ENCODE data around the gene RFX4.
"Not testable (repeated sequence)": the region's sequence is repeated elsewhere in the genome, so short reads cannot be mapped to it uniquely, and the experiment has no call there.

The RFX4 gene

DNA sequence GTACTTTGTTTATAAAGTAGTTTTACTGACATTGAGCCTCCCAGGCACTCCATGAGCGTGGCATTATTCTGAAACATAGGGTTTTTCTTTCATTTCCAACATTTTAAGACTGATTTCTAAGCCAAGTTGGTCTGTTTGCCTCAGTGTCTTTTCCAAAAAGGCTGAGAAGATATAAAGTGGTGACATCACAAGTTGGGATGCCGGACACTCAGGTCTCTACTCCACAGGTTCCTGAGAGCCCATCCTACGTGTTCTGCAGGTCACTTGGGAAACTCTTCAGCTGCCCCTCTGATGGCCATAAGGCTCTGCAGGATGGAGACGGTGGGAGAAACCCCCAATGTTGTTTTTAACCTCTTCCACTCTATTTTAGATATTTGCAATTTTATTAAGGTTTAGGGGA lies 6.0 kb downstream of the RFX4 start:
- in situ Hi-C loops (cut with HindIII; ENCODE audit: low sequenced_read_pairs): no loop called here

DNA sequence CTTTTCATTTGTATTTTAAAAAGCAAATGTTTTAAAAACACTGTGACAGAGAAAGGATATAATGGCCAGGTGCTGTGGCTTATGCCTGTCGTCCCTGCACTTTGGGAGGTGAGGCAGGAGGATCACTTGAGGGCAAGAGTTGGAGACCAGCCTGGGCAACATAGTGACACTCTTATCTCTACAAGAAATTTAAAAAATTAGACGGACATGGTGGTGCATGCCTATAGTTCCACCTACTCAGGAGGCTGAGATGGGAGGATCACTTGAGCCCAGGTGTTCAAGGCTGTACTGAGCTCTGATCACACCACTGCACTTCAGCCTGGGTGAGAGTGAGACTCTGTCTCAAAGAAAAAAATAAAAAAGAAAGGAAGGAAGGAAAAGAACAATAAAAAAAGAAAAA lies 7.8 kb downstream of the RFX4 start:
- in situ Hi-C loops (cut with HindIII; ENCODE audit: low sequenced_read_pairs): no loop called here

DNA sequence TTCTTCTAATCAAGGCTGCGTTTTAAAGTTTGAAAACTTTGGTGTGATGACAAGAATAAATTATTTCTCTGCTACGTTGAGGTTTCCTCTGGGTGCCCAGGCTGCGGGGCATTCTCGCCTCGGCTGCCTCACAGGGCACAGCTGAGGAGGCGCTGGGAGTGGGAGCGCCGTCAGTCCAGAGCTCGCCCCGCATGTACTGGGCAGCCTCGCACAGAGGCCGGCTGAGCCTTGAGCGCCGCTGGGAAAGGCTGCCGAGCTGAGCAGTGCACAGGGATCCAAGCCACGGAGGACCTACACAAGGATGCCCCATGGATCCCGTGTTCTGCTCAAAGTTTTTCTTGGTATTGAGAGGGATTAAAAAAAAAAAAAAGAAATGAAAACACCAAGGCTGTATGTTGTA lies 11.6 kb downstream of the RFX4 start:
- in situ Hi-C loops (cut with HindIII; ENCODE audit: low sequenced_read_pairs): no loop called here

DNA sequence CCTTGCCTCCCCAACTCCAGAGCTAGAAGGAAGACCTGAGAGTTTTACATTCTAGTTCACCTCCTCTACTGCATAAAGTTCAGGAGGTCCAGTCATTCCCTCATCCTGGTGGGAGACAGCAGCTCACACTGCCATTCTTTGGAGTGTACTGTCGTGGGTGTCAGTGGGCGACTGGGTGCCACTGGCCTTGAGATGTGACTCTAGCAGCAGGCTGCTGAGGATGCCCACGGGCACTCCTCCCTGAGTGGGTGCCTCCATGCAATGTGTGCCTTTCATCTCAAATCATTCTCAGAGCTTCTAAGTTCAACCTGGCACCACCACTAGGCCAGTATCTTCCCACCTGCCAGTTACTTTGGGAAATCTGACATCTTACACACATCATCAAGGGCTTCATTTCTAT lies 12.5 kb downstream of the RFX4 start:
- in situ Hi-C loops (cut with HindIII; ENCODE audit: low sequenced_read_pairs): no loop called here

DNA sequence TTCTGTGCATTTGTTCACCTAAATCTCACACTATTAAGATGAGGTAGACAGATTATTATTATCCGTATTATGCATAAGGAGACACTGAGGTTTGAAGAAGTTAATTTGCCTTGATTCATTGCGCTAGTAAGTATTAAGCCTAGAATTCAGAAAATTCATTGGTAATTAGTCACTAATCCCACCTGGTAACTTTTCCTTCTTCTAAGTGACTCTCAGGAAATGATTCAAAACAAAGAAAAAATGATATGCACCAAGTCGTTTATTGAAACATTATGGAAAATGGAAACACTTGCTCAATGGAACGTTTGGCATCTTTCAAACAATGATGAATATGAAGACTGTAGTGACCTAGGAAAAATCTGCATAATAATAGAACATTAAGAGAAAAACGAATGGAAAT lies 15.2 kb downstream of the RFX4 start:
- in situ Hi-C loops (cut with HindIII; ENCODE audit: low sequenced_read_pairs): no loop called here

DNA sequence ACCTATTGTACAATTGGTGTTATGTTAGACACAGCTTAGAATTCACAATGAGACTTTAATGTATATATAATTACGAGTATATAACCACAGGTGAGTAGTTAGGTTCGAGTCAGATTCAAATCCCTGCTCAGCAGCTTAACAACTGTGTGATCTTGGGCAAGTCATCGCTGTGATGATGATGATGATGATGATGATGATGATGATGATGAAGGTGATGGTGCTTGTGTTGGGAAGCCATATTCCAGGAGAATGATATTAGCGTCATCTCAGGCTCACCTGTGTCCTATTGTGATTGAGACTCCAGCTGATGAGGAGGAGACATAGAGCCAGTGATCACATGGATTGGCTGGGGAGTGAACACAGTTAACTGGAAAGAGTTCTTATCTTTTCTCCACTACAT lies 16.5 kb downstream of the RFX4 start:
- in situ Hi-C loops (cut with HindIII; ENCODE audit: low sequenced_read_pairs): no loop called here

DNA sequence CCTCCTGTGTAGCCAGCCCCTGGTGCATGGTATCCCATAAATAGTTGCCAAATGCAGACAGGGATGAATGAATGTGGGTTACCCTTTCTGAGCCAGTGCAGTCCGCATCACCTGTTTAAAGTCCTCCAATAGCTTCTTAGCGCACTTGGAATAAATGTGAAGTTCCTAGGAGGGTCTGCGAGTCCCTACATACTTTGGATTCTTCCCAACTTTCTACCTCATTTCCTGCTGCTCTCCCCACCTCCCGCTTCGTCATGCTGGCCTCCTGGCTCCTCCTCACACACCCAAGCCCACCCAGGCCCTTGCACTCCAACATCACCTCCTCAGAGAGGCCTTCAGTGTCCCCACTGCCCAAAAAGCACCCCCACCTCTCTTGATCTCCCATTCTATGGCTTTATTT lies 17.7 kb downstream of the RFX4 start:
- in situ Hi-C loops (cut with HindIII; ENCODE audit: low sequenced_read_pairs): no loop called here

DNA sequence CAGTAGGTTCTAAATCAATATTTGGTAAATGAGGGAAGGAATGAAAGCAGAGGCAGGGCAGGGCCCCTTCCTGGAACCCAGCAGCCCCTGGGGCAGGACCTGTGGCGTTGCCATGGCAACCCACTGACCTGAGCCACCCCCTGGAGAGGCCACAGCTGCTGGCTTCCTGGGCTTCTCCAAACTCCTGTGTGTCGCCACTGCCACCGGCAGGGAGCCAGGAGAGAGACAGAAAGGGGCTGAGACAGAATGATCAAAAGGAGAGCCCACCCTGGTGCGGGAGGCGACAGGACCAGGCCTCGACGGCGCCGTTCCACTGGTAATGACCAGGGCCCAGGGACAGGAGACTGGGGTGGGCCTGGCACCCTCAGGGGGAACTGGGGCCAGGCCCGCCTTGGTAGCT lies 18.2 kb downstream of the RFX4 start:
- in situ Hi-C loops (cut with HindIII; ENCODE audit: low sequenced_read_pairs): no loop called here

DNA sequence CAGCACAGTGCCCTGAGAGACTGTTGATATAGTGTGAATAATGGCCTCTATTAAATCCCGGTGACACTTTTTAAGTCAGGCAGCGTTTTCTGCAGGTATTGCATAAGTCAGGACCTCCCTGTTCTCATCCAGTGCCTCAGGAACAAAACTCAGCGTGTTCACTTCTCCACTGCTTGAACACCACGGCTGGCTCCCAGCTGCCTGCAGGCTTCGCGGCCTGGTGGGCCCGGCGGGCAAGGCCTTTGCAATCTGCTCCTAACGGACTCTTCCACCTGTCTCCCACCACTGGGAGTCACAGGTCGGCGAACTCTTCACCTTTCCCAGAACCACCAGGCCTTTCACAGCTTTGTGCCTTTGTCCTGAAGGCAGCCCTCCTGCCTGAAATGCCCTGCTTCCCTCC lies 18.7 kb downstream of the RFX4 start:
- in situ Hi-C loops (cut with HindIII; ENCODE audit: low sequenced_read_pairs): no loop called here

DNA sequence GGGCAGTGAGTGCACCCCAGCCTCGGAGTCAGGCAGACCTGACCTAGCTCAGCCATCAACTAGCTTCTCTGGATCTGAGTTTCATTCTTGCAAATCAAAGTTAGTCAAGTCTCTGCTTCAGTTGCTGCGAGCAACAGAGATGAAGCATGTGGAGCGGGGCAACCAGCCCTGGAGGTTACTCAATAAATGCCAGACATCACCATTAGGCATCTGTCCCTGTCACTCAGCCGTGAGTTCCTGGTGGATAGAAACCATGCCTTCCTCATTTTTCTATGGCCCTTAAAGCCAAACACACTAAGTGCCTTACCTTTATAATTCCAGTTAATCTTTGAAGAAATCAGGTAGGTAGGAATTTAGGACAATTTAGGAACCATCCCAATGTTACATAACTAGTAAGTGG lies 19.3 kb downstream of the RFX4 start:
- in situ Hi-C loops (cut with HindIII; ENCODE audit: low sequenced_read_pairs): no loop called here

DNA sequence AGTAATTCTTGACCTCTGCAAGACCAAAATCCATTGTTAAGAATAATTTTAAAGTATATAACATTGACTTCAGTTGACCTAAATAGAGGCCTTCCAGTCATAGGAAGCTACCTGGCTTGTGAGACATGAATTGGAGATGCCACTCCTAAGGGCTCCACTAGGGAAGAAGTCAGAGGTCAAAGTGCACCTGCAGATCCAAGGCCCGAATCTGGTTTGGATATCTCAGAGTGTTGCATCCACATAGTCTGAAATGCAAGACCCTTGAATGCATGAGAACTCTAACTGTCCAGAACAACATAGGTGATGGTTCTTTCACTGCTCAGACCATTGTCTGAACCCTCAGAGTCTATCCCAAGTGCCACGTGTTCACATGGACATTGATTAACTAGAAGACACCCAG lies 22.4 kb downstream of the RFX4 start:
- in situ Hi-C loops (cut with HindIII; ENCODE audit: low sequenced_read_pairs): no loop called here

DNA sequence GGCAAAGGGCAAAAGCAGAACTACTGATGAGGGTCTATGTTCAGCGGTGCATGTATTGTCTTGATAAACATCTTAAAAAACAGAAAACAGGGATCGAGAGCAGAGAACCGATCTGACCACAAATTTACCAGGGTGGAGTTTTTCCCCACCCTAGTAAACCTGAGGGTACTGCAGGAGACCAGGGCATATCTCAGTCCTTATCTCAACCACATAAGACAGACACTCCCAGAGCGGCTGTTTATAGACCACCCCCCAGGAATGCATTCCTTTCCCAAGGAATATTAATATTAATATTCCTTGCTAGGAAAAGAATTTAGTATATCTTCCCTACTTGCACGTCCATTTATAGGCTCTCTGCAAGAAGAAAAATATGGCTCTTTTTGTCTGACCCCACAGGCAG lies 37.8 kb downstream of the RFX4 start:
- in situ Hi-C loops (cut with HindIII; ENCODE audit: low sequenced_read_pairs): not testable (repeated sequence)

DNA sequence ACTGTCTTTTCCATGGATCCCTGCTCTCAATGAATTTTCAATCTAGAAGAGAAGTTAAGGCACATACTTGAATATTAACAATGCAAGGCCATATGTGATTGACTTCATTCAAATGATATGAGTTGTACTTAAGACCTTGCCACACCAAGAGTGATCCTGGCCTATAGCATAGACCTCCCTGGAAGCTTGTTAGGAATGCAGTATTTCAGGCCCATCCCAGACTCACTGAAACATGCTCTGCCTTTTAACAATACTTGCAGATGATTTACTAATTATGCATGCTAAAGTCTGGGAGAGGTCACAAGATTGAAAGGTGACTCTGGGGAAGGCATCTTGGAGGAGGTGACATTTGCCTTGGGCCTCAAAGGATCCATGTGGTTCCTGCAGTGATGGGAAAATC lies 43.2 kb downstream of the RFX4 start:
- in situ Hi-C loops (cut with HindIII; ENCODE audit: low sequenced_read_pairs): no loop called here

DNA sequence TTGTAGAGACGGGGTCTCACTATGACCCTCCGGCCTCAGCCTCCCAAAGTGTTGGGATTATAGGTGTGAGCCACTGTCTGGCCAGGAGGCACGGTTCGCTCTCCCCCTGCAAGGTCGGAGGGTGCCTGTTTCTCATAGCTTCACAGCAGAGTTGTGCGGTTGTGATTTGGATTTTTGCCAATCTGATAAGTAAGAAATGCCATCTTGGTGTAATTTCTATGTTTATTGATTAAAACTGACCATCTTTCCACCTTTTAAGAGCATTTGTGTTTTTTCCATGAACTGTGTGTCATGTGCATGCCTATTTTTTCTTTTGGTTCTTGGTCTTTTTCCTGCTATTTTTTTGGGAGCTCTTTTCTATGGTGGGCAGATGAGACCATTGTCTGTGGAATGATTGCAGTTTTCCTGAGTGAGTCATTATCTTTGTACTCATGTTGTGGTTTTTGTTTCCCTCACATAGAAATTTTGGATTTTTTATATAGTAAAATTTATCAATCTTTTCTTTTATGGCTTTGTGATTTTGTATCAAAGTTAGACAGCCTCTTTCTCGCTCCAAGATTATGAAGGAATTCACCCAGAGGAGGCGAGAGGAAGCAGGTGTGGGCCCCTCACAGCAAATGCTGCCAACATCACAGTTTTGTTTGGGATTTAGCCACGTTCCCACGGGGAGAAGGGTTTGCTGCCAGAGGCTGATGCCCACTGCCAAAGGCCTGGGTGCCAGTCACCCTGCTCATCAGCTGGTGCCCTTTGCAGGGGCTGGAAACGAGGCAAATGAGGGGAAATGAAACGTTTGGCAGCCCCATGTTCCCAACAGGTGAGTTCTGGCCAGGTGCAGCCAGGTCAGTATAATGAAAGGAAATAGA lies 47.2 kb downstream of the RFX4 start:
- in situ Hi-C loops (cut with HindIII; ENCODE audit: low sequenced_read_pairs): no loop called here

DNA sequence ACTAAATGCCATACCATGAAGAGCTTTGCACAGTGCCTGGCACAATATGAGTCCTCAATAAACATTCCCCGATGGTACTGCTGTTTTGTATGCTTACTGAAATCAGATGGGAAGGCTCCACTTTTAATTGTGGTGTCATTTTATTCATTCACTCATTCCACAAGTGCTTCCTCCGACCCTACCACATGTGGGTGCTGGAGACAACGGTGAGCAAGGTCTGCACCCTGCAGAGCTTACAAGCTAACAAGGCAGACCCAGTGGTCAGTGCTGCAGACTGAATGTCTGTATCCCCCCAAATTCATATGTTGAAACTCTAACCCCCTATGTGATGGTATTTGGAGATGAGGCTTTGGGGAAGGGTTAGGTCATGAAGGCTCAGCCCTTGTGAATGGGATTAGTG lies 48.3 kb downstream of the RFX4 start:
- in situ Hi-C loops (cut with HindIII; ENCODE audit: low sequenced_read_pairs): no loop called here

DNA sequence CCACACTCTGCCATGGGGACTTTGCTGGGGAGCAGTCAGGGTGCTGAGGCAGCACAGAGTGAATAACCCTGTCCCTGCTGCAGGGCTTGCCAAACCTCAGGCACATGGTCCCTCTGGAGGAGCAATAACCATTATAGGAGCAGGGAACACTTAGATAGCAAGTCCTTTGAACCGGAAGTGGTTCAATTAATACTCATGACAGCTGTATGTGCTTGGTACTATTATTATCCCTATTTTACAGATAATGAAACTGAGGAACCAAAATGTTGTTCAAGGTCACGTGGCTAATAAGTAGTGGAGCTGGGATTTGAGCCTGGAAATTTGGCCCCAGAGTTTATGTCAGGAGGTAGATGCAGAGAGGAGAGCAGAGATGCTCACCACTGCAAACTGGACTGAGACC lies 49.0 kb downstream of the RFX4 start:
- in situ Hi-C loops (cut with HindIII; ENCODE audit: low sequenced_read_pairs): no loop called here

DNA sequence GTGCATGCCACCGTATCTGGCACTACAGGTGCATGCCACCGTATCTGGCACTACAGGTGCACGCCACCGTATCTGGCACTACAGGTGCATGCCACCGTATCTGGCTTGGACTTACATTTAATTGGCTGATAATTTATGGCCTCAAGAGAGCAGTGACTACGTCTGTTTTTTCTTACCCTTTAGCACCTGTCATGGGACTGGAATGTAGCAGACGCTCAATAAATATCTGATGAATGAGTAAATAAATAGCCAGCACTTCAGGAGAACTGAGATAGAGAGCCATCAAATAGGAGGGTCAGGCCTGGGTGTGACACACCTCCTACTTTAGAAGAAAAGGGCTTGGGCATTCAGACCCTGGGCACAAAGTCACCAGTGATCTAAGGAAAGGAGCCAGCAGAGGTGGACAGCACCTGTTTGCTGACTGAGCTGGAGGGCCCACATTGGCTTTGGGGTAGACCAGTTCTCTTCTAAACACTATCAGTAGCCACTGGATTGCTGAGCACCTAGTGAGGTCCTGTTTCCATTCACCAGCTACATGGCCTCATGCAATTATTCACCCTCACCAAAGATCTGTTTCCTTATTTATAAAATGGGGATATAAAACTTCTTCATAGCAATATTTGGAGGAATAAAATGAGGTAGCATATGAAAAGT lies 50.1 kb downstream of the RFX4 start:
- in situ Hi-C loops (cut with HindIII; ENCODE audit: low sequenced_read_pairs): no loop called here

DNA sequence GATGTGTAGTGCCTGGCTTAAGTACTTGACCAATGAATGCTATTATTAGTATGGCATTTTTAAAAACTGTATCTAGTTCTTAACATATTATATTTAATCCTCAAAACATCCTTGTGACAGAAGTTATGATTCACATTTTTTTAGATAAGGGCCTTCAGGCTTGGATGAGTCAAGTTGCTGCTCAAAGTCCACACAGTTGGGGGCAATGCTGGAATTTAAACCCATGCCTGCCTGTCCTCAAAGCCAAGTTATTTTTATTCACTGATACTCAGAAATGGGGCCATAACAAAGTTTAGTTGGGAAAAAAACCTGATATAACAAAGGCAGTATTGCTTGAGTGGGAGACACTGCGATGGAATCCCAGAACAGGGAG lies 50.6 kb downstream of the RFX4 start:
- in situ Hi-C loops (cut with HindIII; ENCODE audit: low sequenced_read_pairs): no loop called here

DNA sequence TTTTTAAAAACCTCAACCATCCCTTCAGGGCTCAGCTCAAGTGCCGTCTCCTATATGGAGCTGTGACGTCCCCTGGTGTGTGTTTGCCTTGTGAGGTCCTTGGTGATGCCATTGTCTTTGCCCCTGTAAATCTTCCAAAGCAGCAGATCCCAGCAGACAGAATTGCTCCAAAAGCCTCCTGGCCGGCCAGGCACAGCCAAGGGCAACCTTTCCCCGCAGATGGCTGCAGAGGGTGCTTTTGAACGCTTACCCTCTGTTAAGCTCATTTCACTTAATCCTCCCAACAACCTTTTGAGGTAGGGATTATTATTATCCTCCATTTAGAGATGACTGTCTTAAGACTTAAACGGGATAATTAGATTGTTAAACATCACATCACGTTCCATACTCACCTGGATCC lies 51.4 kb downstream of the RFX4 start:
- in situ Hi-C loops (cut with HindIII; ENCODE audit: low sequenced_read_pairs): no loop called here

DNA sequence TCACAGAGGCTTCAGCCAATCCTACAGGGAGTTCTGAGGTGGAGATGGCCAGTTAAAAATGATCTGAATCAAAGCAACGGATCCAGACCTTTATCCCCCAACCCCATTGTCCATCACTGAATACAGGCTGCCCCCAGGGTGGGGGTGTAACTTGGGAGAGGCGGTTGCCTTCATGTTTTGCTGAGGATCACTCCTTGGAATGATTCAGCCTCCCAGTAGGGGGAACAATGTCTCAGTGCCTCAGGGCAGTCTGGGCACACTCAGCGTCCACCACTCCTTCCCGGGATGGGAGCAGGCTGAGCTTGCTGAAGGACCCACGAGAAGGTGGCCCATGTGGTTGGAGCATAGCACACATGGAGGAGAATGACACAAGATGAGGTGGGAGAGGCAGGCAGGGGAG lies 60.2 kb downstream of the RFX4 start:
- in situ Hi-C loops (cut with HindIII; ENCODE audit: low sequenced_read_pairs): no loop called here

DNA sequence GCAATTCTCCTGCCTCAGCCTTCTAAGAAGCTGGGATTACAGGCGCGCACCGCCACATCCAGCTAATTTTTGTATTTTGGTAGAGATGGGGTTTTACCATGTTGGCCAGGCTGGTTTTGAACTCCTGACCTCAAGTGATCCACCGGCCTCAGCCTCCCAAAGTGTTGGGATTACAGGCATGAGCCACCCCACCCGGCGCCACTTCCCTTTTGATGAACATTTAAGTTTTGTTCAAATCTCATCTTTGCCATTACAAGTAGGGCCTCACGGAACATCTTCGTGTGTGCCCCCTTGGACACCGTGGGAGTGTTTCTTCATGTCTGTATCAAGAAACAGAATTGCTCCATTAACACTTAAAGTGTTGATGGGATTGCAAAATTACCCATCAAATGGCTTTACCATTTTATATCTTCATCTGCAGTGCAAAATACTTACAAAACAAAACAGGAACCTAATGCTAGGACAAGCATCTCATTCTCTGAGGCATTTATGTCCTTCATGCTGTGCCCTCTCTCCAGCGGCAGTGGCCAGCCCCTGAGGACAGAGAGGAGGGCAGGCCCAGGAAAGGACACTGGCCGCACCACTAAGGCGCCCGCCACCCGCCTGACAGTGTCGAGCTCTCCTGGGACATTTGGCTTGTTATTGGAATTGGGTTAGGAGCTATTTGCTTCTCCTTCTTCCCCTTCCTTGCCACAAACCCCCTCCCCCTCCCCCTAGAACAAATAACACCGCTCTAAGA lies 61.7 kb downstream of the RFX4 start:
- in situ Hi-C loops (cut with HindIII; ENCODE audit: low sequenced_read_pairs): no loop called here

DNA sequence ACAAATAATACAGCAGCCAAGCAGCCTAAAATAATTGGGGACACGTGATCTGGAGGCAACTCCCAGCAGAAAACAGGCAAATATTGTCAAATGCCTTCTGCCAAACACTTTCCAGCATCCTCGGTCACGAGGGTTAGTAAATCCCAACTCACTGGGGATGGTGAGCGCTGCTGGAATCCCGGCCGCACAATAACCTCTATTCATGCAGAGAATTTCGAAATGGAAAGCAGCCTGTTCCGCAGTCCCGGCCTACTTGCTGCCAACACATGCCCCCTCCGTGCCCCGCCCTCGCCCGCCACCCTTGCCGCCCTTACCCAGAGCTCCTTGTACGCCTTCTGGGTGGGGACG lies 62.2 kb downstream of the RFX4 start:
- in situ Hi-C loops (cut with HindIII; ENCODE audit: low sequenced_read_pairs): no loop called here

All from DLD1 (cell line).